GM12892 (cell line): ENCODE results near the gene BOLA1.

ENCODE experiments used
- DNase-seq: peaks from one replicate; pipeline ENCODE4 v3.0.0; 2011; ENCODE audit not compliant: insufficient read length
- FAIRE-seq: peaks from 2 replicates; lab custom pipeline; 2011; peaks lifted over from hg19 to GRCh38; lab: Jason Lieb, UNC
- POLR2A ChIP-seq: IDR thresholded peaks from 2 replicates; pipeline ENCODE4 v1.6.1; 2011; ENCODE audit warnings: low read depth, low read length, control low read depth
- POLR2AphosphoS5 ChIP-seq: IDR thresholded peaks from 2 replicates; pipeline ENCODE4 v1.6.1; 2011; ENCODE audit warnings: low read depth, low read length, control low read depth
- TAF1 ChIP-seq: IDR thresholded peaks from 2 replicates; pipeline ENCODE4 v1.6.1; 2011; ENCODE audit warnings: low read depth, mild to moderate bottlenecking, control low read depth, low read length, borderline replicate concordance

The BOLA1 gene

GRCh38 chr1:149896575-149896974 is 2.8 kb upstream of the BOLA1 start:
- DNase-seq, result no peak
- TF ChIP-seq POLR2A (no peak), POLR2AphosphoS5 (no peak), TAF1 (no peak)
- no peak for FAIRE-seq

- no peak for TF ChIP-seq POLR2A
- TF ChIP-seq TAF1, result no peak
- TF ChIP-seq POLR2AphosphoS5, result no peak
- FAIRE-seq (no peak), DNase-seq (no peak)
These were observed 4.6 kb downstream of the BOLA1 start for GRCh38 chr1:149903836-149904491.

GRCh38 chr1:149906570-149907075 is 7.3 kb downstream of the BOLA1 start:
- DNase-seq, result no peak
- TF ChIP-seq POLR2AphosphoS5 (no peak), POLR2A (no peak), TAF1 (no peak)
- no peak for FAIRE-seq

GRCh38 chr1:149914545-149914944 is 15.2 kb downstream of the BOLA1 start:
- DNase-seq, result no peak
- no peak for FAIRE-seq
- TF ChIP-seq POLR2A, result no peak
- TF ChIP-seq POLR2AphosphoS5, result no peak
- TF ChIP-seq TAF1, result no peak

GRCh38 chr1:149915429-149916192 is 16.2 kb downstream of the BOLA1 start:
- DNase-seq (no peak), FAIRE-seq (no peak)

DNA sequence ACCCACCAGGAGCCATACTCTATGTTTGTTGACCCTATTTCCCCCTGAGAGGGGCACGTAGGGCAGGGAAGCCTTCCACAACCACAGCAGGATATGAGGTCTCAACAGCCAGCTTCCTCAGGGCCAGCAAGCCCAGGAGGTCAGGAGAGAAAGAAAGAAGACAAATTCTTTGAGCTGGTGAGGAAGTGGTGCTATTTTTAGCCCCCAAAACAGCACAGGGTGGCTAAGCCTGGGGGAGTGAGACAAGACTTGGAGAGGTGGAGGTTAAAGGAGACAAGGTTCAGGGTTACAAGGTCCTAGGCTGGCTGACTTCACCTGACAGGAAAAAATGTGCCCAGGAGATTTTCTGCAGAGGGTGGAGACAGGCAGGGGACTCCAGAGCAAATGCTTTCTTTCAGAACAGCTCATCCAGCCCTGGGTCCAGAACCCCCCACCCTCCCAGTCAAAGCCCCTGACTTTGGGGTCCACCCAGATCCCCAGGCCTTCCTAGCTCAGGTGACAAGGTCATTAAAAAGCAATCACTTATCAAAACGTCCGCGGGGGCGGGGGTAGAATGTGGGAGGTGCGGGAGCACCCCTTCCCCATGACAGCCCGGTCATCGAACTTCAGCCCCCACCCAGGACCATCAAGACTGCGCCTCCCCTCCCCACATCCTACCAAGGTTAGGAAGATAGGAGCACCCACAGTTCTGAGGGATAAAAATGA is 17.0 kb downstream of the BOLA1 start:
- TF ChIP-seq POLR2A (no peak), POLR2AphosphoS5 (no peak), TAF1 (no peak)
- FAIRE-seq (no peak), DNase-seq (no peak)

More at GRCh38 chr1:149915429-149916192, 16.2 kb downstream of the BOLA1 start:
- TF ChIP-seq POLR2AphosphoS5 (no peak), POLR2A (no peak), TAF1 (no peak)

DNA sequence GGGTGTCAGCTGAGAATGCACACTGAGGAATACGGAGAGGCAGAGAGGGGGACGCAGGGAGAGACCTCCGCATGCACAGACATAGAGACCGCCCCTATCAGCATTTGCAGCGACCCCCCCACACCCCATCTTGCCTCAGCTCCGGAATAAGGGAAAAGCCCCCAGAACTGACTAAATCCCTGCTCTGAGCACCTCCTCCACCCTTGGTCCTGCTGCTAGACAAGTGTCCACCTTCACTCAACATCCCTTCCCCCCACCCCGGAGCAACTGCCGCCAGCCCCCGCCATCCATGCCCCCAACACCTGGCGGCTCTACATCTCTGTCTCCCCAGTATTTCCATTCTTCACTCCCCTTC is 17.5 kb downstream of the BOLA1 start:
- DNase-seq, result no peak
- FAIRE-seq, result no peak
- TF ChIP-seq POLR2AphosphoS5 (no peak), POLR2A (no peak), TAF1 (no peak)

DNA sequence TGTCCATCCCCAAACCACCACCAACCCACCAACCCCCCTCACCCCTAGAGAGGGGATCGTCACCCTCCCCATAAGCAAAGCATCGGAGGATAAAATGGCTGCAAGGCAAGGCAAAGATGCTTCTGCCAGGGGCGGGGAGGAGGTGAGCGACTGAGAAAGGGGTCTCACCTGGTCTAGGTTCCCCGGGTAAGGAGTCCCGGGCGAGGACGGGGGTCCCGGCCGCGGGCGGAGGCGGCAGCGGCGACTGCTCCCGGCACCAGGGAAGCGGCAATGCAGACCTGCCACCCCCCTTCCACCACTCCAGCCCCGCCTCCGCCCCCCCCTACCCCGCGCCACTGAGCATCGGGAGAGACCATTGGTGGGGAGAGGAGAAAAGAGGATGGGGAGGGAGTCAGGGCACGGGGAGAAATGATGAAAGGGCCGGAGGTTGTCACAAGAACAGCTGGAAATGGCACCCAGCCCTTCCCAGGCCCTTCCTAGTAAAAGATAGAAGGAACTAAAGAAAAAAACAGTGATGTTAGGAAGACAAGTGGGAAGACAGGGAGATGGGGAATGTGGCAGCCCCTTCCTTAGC is 18.3 kb downstream of the BOLA1 start, which contains the start of gene SV2A:
Gene SV2A, minus strand, starts transcription at position 274 of the 574 bp plus-strand sequence. CDS start 4,004 bp downstream, outside the sequence.
- no peak for FAIRE-seq
- DNase-seq, result no peak
- TF ChIP-seq POLR2A (no peak), POLR2AphosphoS5 (no peak), TAF1 (no peak)

GRCh38 chr1:149923626-149924025 is 24.3 kb downstream of the BOLA1 start:
- no peak for FAIRE-seq
- TF ChIP-seq POLR2AphosphoS5 (no peak), TAF1 (no peak), POLR2A (no peak)
- DNase-seq, result no peak

GRCh38 chr1:149925345-149925744 is 26.0 kb downstream of the BOLA1 start:
- FAIRE-seq, result no peak
- TF ChIP-seq TAF1 (no peak), POLR2AphosphoS5 (no peak), POLR2A (no peak)

DNA sequence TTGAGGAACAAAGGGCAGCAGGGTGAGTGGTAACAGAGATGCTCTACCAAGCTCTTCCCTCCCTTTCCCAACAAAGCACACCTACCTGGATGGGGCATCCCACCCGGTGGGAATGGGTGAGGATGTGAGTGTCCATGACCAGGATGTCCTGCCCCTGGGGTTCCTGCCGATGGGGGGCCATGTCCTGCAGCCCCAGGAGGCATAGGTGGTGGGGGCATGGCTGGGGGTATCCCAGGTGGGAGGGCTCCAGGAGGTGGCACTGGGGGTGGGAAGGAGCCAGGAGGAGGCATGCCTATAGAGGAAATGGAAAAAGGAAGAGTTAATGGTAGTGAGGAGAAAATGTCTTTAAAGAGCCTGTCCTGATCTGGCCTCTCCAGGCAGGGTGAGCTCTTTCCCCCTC is 26.4 kb downstream of the BOLA1 start:
- FAIRE-seq, result no peak
- TF ChIP-seq TAF1, result no peak
- no peak for TF ChIP-seq POLR2AphosphoS5
- TF ChIP-seq POLR2A, result no peak
- DNase-seq, result no peak

More at GRCh38 chr1:149925345-149925744, 26.0 kb downstream of the BOLA1 start:
- DNase-seq, result no peak

DNA sequence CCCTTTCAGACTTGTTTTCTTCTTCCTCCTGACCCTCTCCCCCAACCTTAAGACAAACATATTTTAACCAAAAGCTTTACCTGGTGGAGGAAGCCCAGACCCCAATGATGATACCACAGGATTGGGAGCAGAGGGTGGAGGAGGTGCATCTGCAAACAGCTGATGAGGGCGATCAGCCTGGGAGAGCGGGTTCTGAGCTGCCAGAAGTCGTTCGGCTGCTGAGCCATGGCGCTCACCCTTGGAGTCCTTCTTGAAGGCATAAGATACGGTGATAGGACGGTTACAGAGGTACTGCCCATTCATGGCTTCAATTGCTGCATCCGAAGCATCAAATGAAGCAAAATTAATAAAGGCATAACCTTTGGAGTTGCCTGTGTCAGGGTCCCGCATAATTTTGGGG is 26.9 kb downstream of the BOLA1 start:
- FAIRE-seq, result no peak
- DNase-seq, result no peak
- TF ChIP-seq POLR2AphosphoS5, result no peak
- no peak for TF ChIP-seq TAF1
- no peak for TF ChIP-seq POLR2A
